Heart right ventricle (tissue), 16 donors: ENCODE results near the gene KNOP1. TPM values are rescaled to one million over a fixed set of nuclear protein-coding genes. Genes with fewer than 3 reads are reported as not detected.

ENCODE experiments used
- ATAC-seq, 8 donors: fragments of 200-7000 bp; cut with Tn5 transposase; one replicate each; pipeline ENCODE4 v1.9.1; 2020; ENCODE audit warnings: mild to moderate bottlenecking in 8 of 8, moderate library complexity in 8 of 8, moderate number of reproducible peaks in 1 of 8
- DNase-seq, 2 donors: peaks; one replicate each; pipeline ENCODE4 v3.0.0-alpha.2; 2020
- H3K27ac ChIP-seq, 10 donors: fragments of 200-600 bp; sonication (generic) in 2 of 10; one replicate each; pipeline versions ENCODE4 v1.5.0 to v1.8.0; 2020 to 2022; ENCODE audit warnings: mild to moderate bottlenecking in 3 of 10
- H3K27me3 ChIP-seq, 7 donors: fragments of 200-600 bp; one replicate each; pipeline ENCODE4 v1.8.0; 2021 to 2022; ENCODE audit warnings: mild to moderate bottlenecking in 2 of 7
- H3K36me3 ChIP-seq, 9 donors: fragments of 200-600 bp; sonication (generic) in 1 of 9; one replicate each; pipeline versions ENCODE4 v1.5.0 to v1.8.0; 2020 to 2022; ENCODE audit warnings: mild to moderate bottlenecking in 2 of 9
- H3K4me1 ChIP-seq, 9 donors: fragments of 200-600 bp; sonication (generic) in 1 of 9; one replicate each; pipeline versions ENCODE4 v1.5.0 to v1.8.0; 2020 to 2022; ENCODE audit warnings: mild to moderate bottlenecking in 4 of 9
- H3K4me3 ChIP-seq, 10 donors: fragments of 200-600 bp; sonication (generic) in 2 of 10; one replicate each; pipeline versions ENCODE4 v1.5.0 to v1.8.0; 2020 to 2022; ENCODE audit warnings: mild to moderate bottlenecking in 7 of 10, moderate library complexity in 2 of 10
- H3K9me3 ChIP-seq, 11 donors: fragments of 200-600 bp in 10 of 11; sonication (generic) in 2 of 11; one replicate each; pipeline versions ENCODE4 v1.5.0 to v1.8.0; 2013 to 2022; ENCODE audit warnings: mild to moderate bottlenecking in 2 of 11, control low read depth in 1 of 11, moderate library complexity in 1 of 11
- CTCF ChIP-seq, 9 donors: fragments of 200-600 bp; sonication (generic) in 2 of 9; IDR thresholded peaks; one replicate each; pipeline versions ENCODE4 v1.5.0 to v1.8.0; 2021 to 2022; ENCODE audit warnings: antibody characterized with exemption in 9 of 9, mild to moderate bottlenecking in 5 of 9, moderate library complexity in 1 of 9
- WGBS, 2 donors: extraction: QIAGEN DNeasy Blood & Tissue Kit; methylation state at CpG; one replicate each; pipeline ENCODE4 v1.1.7; 2013; ENCODE audit warnings: inconsistent platforms in 1 of 2; 5-methylcytosine and 5-hydroxymethylcytosine counted together
- intact Hi-C, 10 donors: fragments of 100-400 bp; cut with DNase I; formaldehyde crosslinking; loops; one replicate each; pipeline versions ENCODE4 v1.11.1 to v1.14.2; 2022
- polyA plus RNA-seq, 2 donors: library from polyadenylated mRNA; stranded (reverse); fragments of 200-250 nt; gene quantifications; one replicate each; pipeline ENCODE4 v1.2.3, GENCODE V29; 2013
- total RNA-seq, 10 donors: library from RNA; stranded (reverse); fragmentation: NEBNext Ultra II Directional in 3 of 10; extraction: Animal tissue kit (Norgen Biotek cat#: 25700) in 3 of 10; gene quantifications; one replicate each; pipeline versions ENCODE4 v1.2.1 to v1.2.4, GENCODE V29; 2021 to 2023
- donor health status: Arrhythmogenic right ventricular cardiomyopathy.
- donor health status: ischemic (EF 13 %, LVEDD 7.1; RV severe dilation, severe dysfunction).
- donor health status: healthy with polysubstance abuse.
- donor health status: DM: no; HTN: yes; CAD: no.
- donor health status: DM: no; HTN: no; CAD: no.
- donor health status: ischemic (EF 25% LVEDD 6.9; RV normal size, moderate dysfunction).
- donor health status: ischemic (EF 25% LVEDD 5.7; RV mildly dilated, moderate dysfunction).
- donor health status: healthy.
- donor health status: DM: yes; HTN: yes; CAD: no.
- donor health status: Ischemic cardiomyopathy.
- donor health status: ischemic (EF 35%, LVEDD 5.7; RV mildly dilated, moderate dysfunction).
- donor health status: nonischemic (EF 11% LVEDD 7.7; RV severe dilation, severe dysfunction).
- donor health status: DM: yes; HTN: yes; CAD: no.
- donor health status: PGD.
- donor health status: ischemic (EF 29% LVEDD 5.4; RV normal size, mild dysfunction).
- donor health status: nonischemic (EF 23%, LVEDD 6.1; RV moderate dilation, normal function).

The KNOP1 gene
- total and polyA plus RNA-seq, 12 donors, result 4.5 to 25.7 (median 6.7) TPM

- no peaks in the 10 kb centered on the region for H3K9me3 ChIP-seq
- WGBS, 2 donors, result 9% methylated on average over 10 of the region's 10 CpGs
- H3K27me3 ChIP-seq, result no peaks in the 10 kb centered on the region
- H3K4me3 ChIP-seq, result peak overlapping the region in 1 of 10 donors; percentile 7
- peak overlapping the region; percentile 69 to 93 (median 84) for H3K27ac ChIP-seq
- TF ChIP-seq CTCF (IDR thresholded peaks at IDR 0.05), result no peak
- intact Hi-C loops, result loop anchor here in 2 of 10 donors (2.0 to 5.0 kb wide), 2 partner anchors 49 to 186 kb away; no protein-coding TSS in a partner anchor
- DNase-seq, result peak; percentile 71 to 92
- peaks cover 8 to 64% (median 55%) of the 10 kb centered on the region in 9 donors for H3K4me1 ChIP-seq
- peak; percentile 56 to 78 (median 68) for ATAC-seq
- peaks cover 0 to 66% (median 7%) of the 10 kb centered on the region in 9 donors for H3K36me3 ChIP-seq
Observed at GRCh38 chr16:19696328-19696727, 21.7 kb downstream of the KNOP1 start.

- WGBS, 2 donors, result 95 to 96% methylated on average over 8 of the region's 8 CpGs
- peaks cover 0 to 56% (median 4%) of the 10 kb centered on the region in 9 donors for H3K36me3 ChIP-seq
Observed at GRCh38 chr16:19694989-19695388, 23.0 kb downstream of the KNOP1 start.

GRCh38 chr16:19691161-19691711, 26.8 kb downstream of the KNOP1 start:
- DNase-seq, result peak in 1 of 2 donors; percentile 13
- no peak for TF ChIP-seq CTCF (IDR thresholded peaks at IDR 0.05)

More at GRCh38 chr16:19694989-19695388, 23.0 kb downstream of the KNOP1 start:
- TF ChIP-seq CTCF (IDR thresholded peaks at IDR 0.05), result no peak
- peaks cover 8 to 65% (median 52%) of the 10 kb centered on the region in 9 donors for H3K4me1 ChIP-seq
- H3K27ac ChIP-seq, result peak overlapping the region in 4 of 10 donors; percentile 73 to 93 (median 90)
- ATAC-seq (no peak), DNase-seq (no peak)
- no peaks in the 10 kb centered on the region for H3K27me3 ChIP-seq
- H3K4me3 ChIP-seq, result no peak overlapping the region
- intact Hi-C loops, result loop anchor here in 1 of 10 donors (5.0 kb wide), 1 partner anchor 48 kb away; no protein-coding TSS in a partner anchor
- H3K9me3 ChIP-seq, result no peaks in the 10 kb centered on the region

GRCh38 chr16:19690196-19690595, 27.8 kb downstream of the KNOP1 start:
- H3K36me3 ChIP-seq, result peaks cover 0 to 74% (median 4%) of the 10 kb centered on the region in 9 donors
- no peak for DNase-seq
- WGBS, 2 donors, result 67 to 73% methylated on average over 4 of the region's 4 CpGs

More at GRCh38 chr16:19691161-19691711, 26.8 kb downstream of the KNOP1 start:
- H3K4me3 ChIP-seq, result no peak overlapping the region
- peaks cover 0 to 34% (median 19%) of the 10 kb centered on the region in 9 donors for H3K4me1 ChIP-seq
- H3K36me3 ChIP-seq, result peaks cover 0 to 64% (median 4%) of the 10 kb centered on the region in 9 donors
- no peaks in the 10 kb centered on the region for H3K9me3 ChIP-seq
- no peaks in the 10 kb centered on the region for H3K27me3 ChIP-seq
- 57 to 72% methylated on average over 14 of the region's 14 CpGs for WGBS, 2 donors
- ATAC-seq, result peak in 7 of 8 donors; percentile 15 to 51 (median 34)
- peak overlapping the region in 7 of 10 donors; percentile 14 to 78 (median 42) for H3K27ac ChIP-seq
- intact Hi-C loops, result no loop called here

More at GRCh38 chr16:19690196-19690595, 27.8 kb downstream of the KNOP1 start:
- Histone ChIP-seq H3K4me1 (peaks cover 0 to 25% (median 11%) of the 10 kb centered on the region in 9 donors), H3K27ac (peak overlapping the region in 5 of 10 donors; percentile 33 to 78 (median 57)), H3K27me3 (no peaks in the 10 kb centered on the region), H3K9me3 (peaks cover 0 to 3% (median 0%) of the 10 kb centered on the region in 11 donors), H3K4me3 (no peak overlapping the region)
- ATAC-seq, result peak in 6 of 8 donors; percentile 50 to 76 (median 57)
- TF ChIP-seq CTCF (IDR thresholded peaks at IDR 0.05), result no peak
- intact Hi-C loops, result no loop called here
